GM18951 (cell line): Measurements from ENCODE around the gene FAM210A.

ENCODE experiments used
- POLR2A ChIP-seq: IDR thresholded peaks from 4 replicates; pipeline ENCODE4 v1.6.1; 2011; ENCODE audit warnings: mild to moderate bottlenecking; ENCODE audit not compliant: insufficient read length, insufficient read depth; ENCODE audit errors: extremely low read depth
- in situ Hi-C: fragments of 300-500 bp; cut with MboI; formaldehyde crosslinking; loops from one replicate; pipeline ENCODE4 v1.12.0; 2022; ENCODE audit warnings: low sequenced_read_pairs, mixed read lengths, inconsistent platforms; ENCODE audit not compliant: unreplicated experiment

FAM210A gene

GRCh38 chr18:13630716-13631268 lies 95.6 kb downstream of the FAM210A start:
- in situ Hi-C loops, result no loop called here
- TF ChIP-seq POLR2A, result no peak

- in situ Hi-C loops, result no loop called here
- no peak for TF ChIP-seq POLR2A
Observed at GRCh38 chr18:13629841-13630715, 96.3 kb downstream of the FAM210A start.

GRCh38 chr18:13628211-13628610 lies 98.1 kb downstream of the FAM210A start:
- in situ Hi-C loops, result no loop called here
- no peak for TF ChIP-seq POLR2A

- TF ChIP-seq POLR2A, result no peak
- in situ Hi-C loops, result no loop called here
Observed at GRCh38 chr18:13627639-13628038, 98.7 kb downstream of the FAM210A start.

GRCh38 chr18:13626544-13626908 lies 99.8 kb downstream of the FAM210A start:
- in situ Hi-C loops, result no loop called here
- TF ChIP-seq POLR2A, result no peak

DNA sequence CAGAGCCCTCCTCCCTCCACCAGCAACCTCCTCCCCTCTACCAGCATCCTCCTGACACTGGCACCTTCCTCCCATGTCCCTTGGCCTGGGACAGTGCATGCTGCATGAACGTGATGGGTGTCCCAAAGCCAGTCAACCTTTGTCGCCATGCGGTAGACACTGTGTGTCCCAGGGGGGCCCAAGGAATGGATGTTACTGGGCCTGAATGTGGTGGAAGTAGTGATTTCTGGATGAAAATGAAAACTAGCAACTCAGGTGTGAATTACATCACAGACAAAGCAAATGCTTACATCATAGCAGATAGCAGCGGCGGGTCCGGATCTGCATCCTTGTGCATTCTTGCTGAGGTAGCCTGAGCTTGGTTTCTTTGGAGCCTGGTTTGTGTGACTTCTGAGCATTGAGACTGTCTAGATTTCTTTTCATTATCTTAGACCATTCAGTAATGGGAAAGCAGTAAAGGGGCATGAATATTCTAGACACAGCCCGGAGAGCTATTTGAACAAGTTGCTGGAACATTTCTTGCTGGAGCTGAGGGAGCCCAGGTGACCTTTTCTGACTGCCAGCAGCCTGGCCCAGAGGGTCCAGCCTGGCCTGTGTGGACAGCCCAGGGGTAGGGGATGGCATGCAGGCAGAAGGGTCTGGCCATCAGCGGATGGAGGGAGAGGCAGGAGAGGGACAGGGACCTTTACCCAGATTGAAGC lies 100.4 kb downstream of the FAM210A start:
- TF ChIP-seq POLR2A, result no peak
- in situ Hi-C loops, result no loop called here

GRCh38 chr18:13625355-13625754 lies 101.0 kb downstream of the FAM210A start:
- no peak for TF ChIP-seq POLR2A
- in situ Hi-C loops, result no loop called here

GRCh38 chr18:13624563-13625237 lies 101.7 kb downstream of the FAM210A start:
- in situ Hi-C loops, result no loop called here
- TF ChIP-seq POLR2A, result no peak

GRCh38 chr18:13623871-13624270 lies 102.5 kb downstream of the FAM210A start:
- no peak for TF ChIP-seq POLR2A
- in situ Hi-C loops, result no loop called here

DNA sequence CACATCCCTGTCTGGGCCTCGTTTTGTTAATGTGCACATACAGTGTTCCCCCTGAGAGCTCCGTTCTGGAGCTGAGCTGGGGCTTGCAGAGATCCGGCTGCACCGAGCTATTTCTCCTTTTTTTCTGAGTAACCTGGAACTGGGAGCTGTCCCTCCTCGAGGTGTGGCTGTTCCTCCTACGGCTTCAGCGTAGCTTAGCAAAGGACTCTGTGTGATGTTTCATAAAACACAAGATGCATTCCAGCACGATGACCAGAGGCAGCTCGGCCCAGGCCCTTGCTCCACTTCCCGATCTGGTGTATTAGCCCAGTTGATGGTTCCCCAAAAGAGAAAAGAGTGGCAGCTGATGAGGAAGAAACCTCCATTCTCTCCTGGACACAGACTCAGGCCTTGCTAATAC lies 103.0 kb downstream of the FAM210A start:
- in situ Hi-C loops, result no loop called here
- TF ChIP-seq POLR2A, result no peak

DNA sequence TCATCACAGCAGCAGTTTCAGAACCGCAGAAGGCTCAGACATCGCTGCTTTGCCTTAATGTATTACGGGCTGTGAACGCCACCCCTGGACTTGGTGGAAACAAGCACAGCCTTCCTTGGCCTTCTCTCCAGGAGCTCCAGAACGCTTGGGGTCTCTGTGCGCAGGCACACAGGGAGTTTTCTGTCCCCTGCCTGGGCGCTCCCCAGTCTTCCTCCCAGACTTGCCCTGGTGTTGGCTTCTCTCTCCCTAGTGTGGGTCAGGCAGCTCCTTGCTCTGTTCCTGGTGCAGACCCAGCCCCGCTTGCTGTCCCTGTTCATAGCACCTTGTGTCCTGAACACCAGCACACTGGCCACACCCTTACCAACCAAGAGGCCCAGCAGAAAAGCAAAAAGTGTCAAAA lies 103.6 kb downstream of the FAM210A start:
- TF ChIP-seq POLR2A, result no peak
- in situ Hi-C loops, result no loop called here

DNA sequence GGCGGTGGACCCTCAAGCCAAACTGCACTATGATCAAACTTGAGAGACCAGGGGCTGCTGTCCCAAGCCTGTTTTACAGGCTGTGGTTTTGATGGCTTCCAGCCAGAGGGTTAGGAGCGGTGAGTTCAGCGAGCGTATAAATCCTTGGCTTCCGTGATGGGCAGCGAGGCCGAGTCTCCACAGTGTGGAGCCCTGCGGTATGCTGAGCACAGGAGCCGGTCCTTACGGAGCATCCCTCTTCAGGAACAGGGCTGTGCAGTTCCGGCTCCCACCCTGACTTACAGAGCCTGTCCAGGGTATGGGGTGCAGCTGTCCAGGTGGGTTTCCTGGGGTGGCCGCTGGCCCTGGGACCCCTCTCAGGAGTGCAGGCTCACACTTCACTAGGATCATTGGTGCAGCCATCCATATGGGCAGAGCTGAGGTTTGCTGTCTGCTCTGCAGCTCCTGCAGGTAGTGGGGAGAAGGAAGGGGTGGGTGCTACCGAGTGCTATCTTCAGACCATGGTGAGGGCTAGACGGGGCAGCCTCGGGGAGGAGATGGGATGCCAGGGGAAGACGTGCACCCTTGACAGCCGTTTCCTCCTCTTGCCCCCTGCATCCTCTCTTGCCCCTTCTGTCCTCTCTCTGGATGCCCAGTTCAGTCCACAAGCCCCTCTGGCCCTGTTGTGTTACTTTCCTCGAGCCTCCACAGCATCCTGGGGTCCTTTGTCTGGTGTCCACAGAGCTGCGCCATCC lies 104.3 kb downstream of the FAM210A start:
- TF ChIP-seq POLR2A, result no peak
- in situ Hi-C loops, result no loop called here

- no peak for TF ChIP-seq POLR2A
- in situ Hi-C loops, result no loop called here
Observed at GRCh38 chr18:13621446-13621849, 104.9 kb downstream of the FAM210A start.
